Left ventricle myocardium superior (tissue), 1 donor: ENCODE measurements around the gene SLCO1B3. TPM values are rescaled to one million over a fixed set of nuclear protein-coding genes. Genes with fewer than 3 reads are reported as not detected.
A peak's percentile ranks its signal among the peaks of the same experiment; 100 is the strongest.
"Not testable (repeated sequence)": the region's sequence is repeated elsewhere in the genome, so short reads cannot be mapped to it uniquely, and the experiment has no call there.

Experiments used
- ATAC-seq: fragments of 200-7000 bp; cut with Tn5 transposase; one replicate; pipeline ENCODE4 v1.9.1; 2020; ENCODE audit warnings: mild to moderate bottlenecking, moderate library complexity
- DNase-seq: peaks from one replicate; pipeline ENCODE4 v3.0.0-alpha.2; 2020
- intact Hi-C: fragments of 100-400 bp; cut with micrococcal nuclease; formaldehyde crosslinking; loops from one replicate; pipeline ENCODE4 v1.11.0; 2022
- long read RNA-seq: library from polyadenylated mRNA; unstranded; transcript quantifications from one replicate; pipeline ENCODE4 v2.0.0, GENCODE V29; 2021
- total RNA-seq: library from RNA; stranded (reverse); fragmentation: NEBNext Ultra II Directional; extraction: Animal tissue kit (Norgen Biotek cat#: 25700); gene quantifications from one replicate; pipeline ENCODE4 v1.2.1, GENCODE V29; 2021
- donor health status: DM: no; HTN: yes; CAD: no; lungs with severe emphysema.

The SLCO1B3 gene
- total RNA-seq, result not detected
- long read RNA-seq, result 0 reads

GRCh38 chr12:20810487-20810886 is at the start of gene SLCO1B3:
TSS of gene SLCO1B3 (plus strand) at chr12:20810705. CDS start at chr12:20815739, 5,034 bp downstream.
- no peak for ATAC-seq
- no peak for DNase-seq
- intact Hi-C loops, result no loop called here

- DNase-seq, result no peak
- intact Hi-C loops, result no loop called here
- no peak for ATAC-seq
Observed at GRCh38 chr12:20777420-20777819, 33.1 kb upstream of the SLCO1B3 start.

GRCh38 chr12:20778969-20779368 is 31.5 kb upstream of the SLCO1B3 start:
- no peak for ATAC-seq
- no peak for DNase-seq
- intact Hi-C loops, result no loop called here

GRCh38 chr12:20779971-20780370 is 30.5 kb upstream of the SLCO1B3 start:
- ATAC-seq, intact Hi-C loops, DNase-seq: not testable (repeated sequence)

GRCh38 chr12:20783796-20784357 is 26.6 kb upstream of the SLCO1B3 start:
- ATAC-seq, intact Hi-C loops, DNase-seq: not testable (repeated sequence)

GRCh38 chr12:20792971-20793370 is 17.5 kb upstream of the SLCO1B3 start:
- no peak for DNase-seq
- intact Hi-C loops, result no loop called here
- no peak for ATAC-seq

GRCh38 chr12:20798554-20798953 is 12.0 kb upstream of the SLCO1B3 start:
- DNase-seq (no peak), ATAC-seq (peak; percentile 81)
- intact Hi-C loops, result no loop called here

GRCh38 chr12:20800160-20800559 is 10.3 kb upstream of the SLCO1B3 start:
- no peak for DNase-seq
- intact Hi-C loops, result no loop called here
- no peak for ATAC-seq

GRCh38 chr12:20801035-20801434 is 9.5 kb upstream of the SLCO1B3 start:
- DNase-seq, result no peak
- ATAC-seq, result no peak
- intact Hi-C loops, result no loop called here

GRCh38 chr12:20805921-20806320 is 4.6 kb upstream of the SLCO1B3 start:
- DNase-seq (no peak), ATAC-seq (no peak)

GRCh38 chr12:20807192-20808080 is 3.1 kb upstream of the SLCO1B3 start:
- no peak for DNase-seq
- intact Hi-C loops, result no loop called here
- no peak for ATAC-seq

More at GRCh38 chr12:20805921-20806320, 4.6 kb upstream of the SLCO1B3 start:
- intact Hi-C loops, result no loop called here

GRCh38 chr12:20808521-20808920 is 2.0 kb upstream of the SLCO1B3 start:
- intact Hi-C loops, result no loop called here

GRCh38 chr12:20815574-20815973 is 5.1 kb downstream of the SLCO1B3 start:
- DNase-seq (no peak), ATAC-seq (no peak)
- intact Hi-C loops, result no loop called here

More at GRCh38 chr12:20808521-20808920, 2.0 kb upstream of the SLCO1B3 start:
- DNase-seq, result no peak
- no peak for ATAC-seq

GRCh38 chr12:20822415-20822814 is 11.9 kb downstream of the SLCO1B3 start:
- intact Hi-C loops, result no loop called here
- ATAC-seq, result no peak
- DNase-seq, result no peak

- no peak for ATAC-seq
- intact Hi-C loops, result no loop called here
Observed at GRCh38 chr12:20822925-20823324, 12.4 kb downstream of the SLCO1B3 start.

GRCh38 chr12:20829919-20830318 is 19.4 kb downstream of the SLCO1B3 start:
- no peak for ATAC-seq
- DNase-seq, result no peak
- intact Hi-C loops, result no loop called here

More at GRCh38 chr12:20822925-20823324, 12.4 kb downstream of the SLCO1B3 start:
- DNase-seq, result no peak

- intact Hi-C loops, result no loop called here
- DNase-seq (no peak), ATAC-seq (no peak)
Observed at GRCh38 chr12:20830456-20830855, 20.0 kb downstream of the SLCO1B3 start.

- intact Hi-C loops, result no loop called here
- DNase-seq, result no peak
- no peak for ATAC-seq
Observed at GRCh38 chr12:20832911-20833310, 22.4 kb downstream of the SLCO1B3 start.

GRCh38 chr12:20852649-20853048 is 42.1 kb downstream of the SLCO1B3 start:
- intact Hi-C loops, result no loop called here
- DNase-seq (no peak), ATAC-seq (no peak)

GRCh38 chr12:20863056-20863455 is 52.6 kb downstream of the SLCO1B3 start:
- DNase-seq, result no peak
- no peak for ATAC-seq
- intact Hi-C loops, result no loop called here

GRCh38 chr12:20865873-20866272 is 55.4 kb downstream of the SLCO1B3 start:
- ATAC-seq (no peak), DNase-seq (no peak)
- intact Hi-C loops, result no loop called here
